ENCODE data around the gene OLFM4. TPM values are rescaled to one million over a fixed set of nuclear protein-coding genes. Genes with fewer than 3 reads are reported as not detected.

OLFM4 gene
- total and polyA plus RNA-seq, 2 donors (not counting 3 experiments of a cell fraction or from before 2014, with no cell fraction given), result not detected

GRCh38 chr13:53023246-53023645 is 5.4 kb upstream of the OLFM4 start:
- Histone ChIP-seq H3K9me1 (replicated peaks; ENCODE audit: control insufficient read depth, extremely low read depth, insufficient read depth, low read length) (no peaks in the 10 kb centered on the region), H3K36me3 (ENCODE audit: control insufficient read depth in 2 of 2, extremely low read depth in 1 of 2, insufficient read depth in 2 of 2, low read length in 2 of 2) (no peaks in the 10 kb centered on the region), H3K79me2 (ENCODE audit: control insufficient read depth, insufficient read depth, low read length) (no peaks in the 10 kb centered on the region), H3K27ac (ENCODE audit: insufficient read depth, low read depth, low read length) (no peak overlapping the region), H3K4me3 (replicated peaks in 1 of 3; ENCODE audit: insufficient read depth in 1 of 3, low read depth in 1 of 3, low read length in 3 of 3) (no peak overlapping the region), H3K9me3 (replicated peaks; ENCODE audit: control insufficient read depth, insufficient read depth, low read length) (peaks cover 2% of the 10 kb centered on the region), H4K20me1 (replicated peaks; ENCODE audit: control insufficient read depth, extremely low read depth, insufficient read depth, low read length) (no peaks in the 10 kb centered on the region), H3K4me1 (ENCODE audit: control insufficient read depth, extremely low read depth, insufficient read depth, low read length) (no peaks in the 10 kb centered on the region), H3K9ac (replicated peaks; ENCODE audit: extremely low read depth, insufficient read depth, low read length) (no peak overlapping the region), H2AFZ (ENCODE audit: low read depth, low read length) (no peak overlapping the region), H3K4me2 (ENCODE audit: insufficient read depth, low read length) (no peak overlapping the region), H3K27me3 (ENCODE audit: control insufficient read depth in 2 of 2, insufficient read depth in 2 of 2, low read length in 2 of 2) (no peaks in the 10 kb centered on the region)
- no peak for FAIRE-seq
- BruUV-seq (replicated peaks), result no TSS peak
- POLR2A ChIA-PET, result no interaction called here
- dilution Hi-C loops (cut with MboI; ENCODE audit: extremely low pct_ligation_motif_present, low sequenced_read_pairs) (no loop called here), intact Hi-C loops (cut with micrococcal nuclease) (no loop called here)
- CTCF ChIA-PET, result no interaction called here
- no peak for DNase-seq (ENCODE audit: low read depth, low spot score)
- TF ChIP-seq FOS (IDR thresholded peaks at IDR 0.05; ENCODE audit: borderline replicate concordance, insufficient read depth, low read length) (no peak), POLR2A (IDR thresholded peaks at IDR 0.05; ENCODE audit: low read depth, low read length) (no peak), CTCF (IDR thresholded peaks at IDR 0.05; ENCODE audit: extremely low read depth in 1 of 2, insufficient read depth in 1 of 2, low read depth in 1 of 2, low read length in 2 of 2) (no peak), EZH2 (IDR thresholded peaks at IDR 0.05; ENCODE audit: borderline replicate concordance, low read depth, low read length, severe bottlenecking) (no peak), MAX (IDR thresholded peaks at IDR 0.05; ENCODE audit: insufficient read depth, insufficient read length) (no peak), POLR2AphosphoS5 (IDR thresholded peaks at IDR 0.05; ENCODE audit: insufficient read depth, low read depth, low read length) (no peak), JUN (IDR thresholded peaks at IDR 0.05; ENCODE audit: borderline replicate concordance, insufficient read depth, insufficient read length, low read depth) (no peak), GATA2 (IDR thresholded peaks at IDR 0.05; ENCODE audit: insufficient read depth, insufficient read length, low read depth, low read length) (no peak), MYC (IDR thresholded peaks at IDR 0.05; ENCODE audit: low read depth, low read length) (no peak)

All from endothelial cell of umbilical vein (primary cell).